ENCODE results near the gene GNS. TPM values are rescaled to one million over a fixed set of nuclear protein-coding genes. Genes with fewer than 3 reads are reported as not detected.
A peak's percentile ranks its signal among the peaks of the same experiment; 100 is the strongest.

GNS gene
- total and polyA plus RNA-seq, 2 of the 13 experiments (the other 11 are each of a cell fraction or from before 2014, with no cell fraction given): 49.8 to 51.0 TPM

GRCh38 chr12:64680235-64680634, 79.0 kb downstream of the GNS start:
- WGBS (ENCODE audit: low lambda C conversion rate): 83% methylated on average over 4 of the region's 4 CpGs
- H3K4me2 ChIP-seq (ENCODE audit: low read depth, low read length): no peak overlapping the region
- peaks cover 63% of the 10 kb centered on the region for H3K4me1 ChIP-seq (ENCODE audit: insufficient read depth, low read length)
- peaks cover 23% of the 10 kb centered on the region for H3K79me2 ChIP-seq (ENCODE audit: insufficient read depth, low read length)
- POLR2A ChIA-PET: no interaction called here
- H3K4me3 ChIP-seq (replicated peaks in 1 of 3; ENCODE audit: insufficient read depth in 1 of 3, low read depth in 2 of 3, low read length in 3 of 3): no peak overlapping the region
- peak; percentile 24; the same call in 1 of the 3 replicates for ATAC-seq
- CTCF ChIA-PET (ENCODE audit: low intra/inter-chr PET ratio, low total read pairs): no interaction called here
- H3K36me3 ChIP-seq (replicated peaks in 1 of 2; ENCODE audit: control insufficient read depth in 1 of 2, insufficient read depth in 2 of 2, low read length in 2 of 2): peaks cover 3% of the 10 kb centered on the region in 2 experiments; a peak in 3 of 5 replicates
- no peak overlapping the region for H2AFZ ChIP-seq (ENCODE audit: low read length)
- no peaks in the 10 kb centered on the region for H3K9me3 ChIP-seq (ENCODE audit: low read length)
- TF ChIP-seq FOSL2 (CRISPR knock-in tag; IDR thresholded peaks at IDR 0.05): peak; percentile 36
- no peak for TF ChIP-seq ZNF234 (CRISPR knock-in tag; conservative IDR thresholded peaks at IDR 0.05)
- no peak overlapping the region for H3K27ac ChIP-seq (ENCODE audit: extremely low read length, insufficient read depth, low read length)
- no TSS peak for BruUV-seq (replicated peaks)
- no peak overlapping the region for H3K9ac ChIP-seq (ENCODE audit: insufficient read depth, low read depth, low read length)
- H4K20me1 ChIP-seq (ENCODE audit: insufficient read depth, low read length): peaks cover 3% of the 10 kb centered on the region; the same call in 1 of the 2 replicates
- no peak for FAIRE-seq
- DNase-seq (ENCODE audit: low spot score): no peak
- intact Hi-C loops (cut with micrococcal nuclease; ENCODE audit: unreplicated experiment) (no loop called here), in situ Hi-C loops (cut with HindIII; ENCODE audit: extremely low pct_ligation_motif_present, low pct_unique_long_range_greater_than_20kb) (no loop called here)
- no peaks in the 10 kb centered on the region for H3K27me3 ChIP-seq (ENCODE audit: control insufficient read depth in 1 of 2, insufficient read depth in 2 of 2, low read length in 2 of 2)

- ChIA-PET POLR2A (no interaction called here), CTCF (ENCODE audit: low intra/inter-chr PET ratio, low total read pairs) (no interaction called here)
- Histone ChIP-seq H4K20me1 (ENCODE audit: insufficient read depth, low read length) (peaks cover 3% of the 10 kb centered on the region; the same call in 1 of the 2 replicates), H3K4me3 (replicated peaks in 1 of 3; ENCODE audit: insufficient read depth in 1 of 3, low read depth in 2 of 3, low read length in 3 of 3) (no peak overlapping the region), H3K4me2 (ENCODE audit: low read depth, low read length) (no peak overlapping the region), H3K27me3 (ENCODE audit: control insufficient read depth in 1 of 2, insufficient read depth in 2 of 2, low read length in 2 of 2) (no peaks in the 10 kb centered on the region), H3K27ac (ENCODE audit: extremely low read length, insufficient read depth, low read length) (no peak overlapping the region), H3K9me3 (ENCODE audit: low read length) (no peaks in the 10 kb centered on the region), H3K36me3 (replicated peaks in 1 of 2; ENCODE audit: control insufficient read depth in 1 of 2, insufficient read depth in 2 of 2, low read length in 2 of 2) (no peaks in the 10 kb centered on the region), H3K4me1 (ENCODE audit: insufficient read depth, low read length) (peaks cover 64% of the 10 kb centered on the region), H3K9ac (ENCODE audit: insufficient read depth, low read depth, low read length) (no peak overlapping the region), H3K79me2 (ENCODE audit: insufficient read depth, low read length) (peaks cover 23% of the 10 kb centered on the region), H2AFZ (ENCODE audit: low read length) (no peak overlapping the region)
- in situ Hi-C loops (cut with HindIII; ENCODE audit: extremely low pct_ligation_motif_present, low pct_unique_long_range_greater_than_20kb): no loop called here
- DNase-seq (ENCODE audit: low spot score) (no peak), FAIRE-seq (no peak), ATAC-seq (no peak)
- BruUV-seq (replicated peaks): no TSS peak
- 98% methylated on average over 9 of the region's 9 CpGs for WGBS (ENCODE audit: low lambda C conversion rate)
- intact Hi-C loops (cut with micrococcal nuclease; ENCODE audit: unreplicated experiment): no loop called here
- TF ChIP-seq NR3C1 (CRISPR knock-in tag; IDR thresholded peaks at IDR 0.05) (no peak), ZNF513 (CRISPR knock-in tag; conservative IDR thresholded peaks at IDR 0.05) (no peak), ZNF784 (CRISPR knock-in tag; IDR thresholded peaks at IDR 0.05; ENCODE audit: borderline replicate concordance) (no peak), CHD2 (IDR thresholded peaks at IDR 0.05; ENCODE audit: low read depth, low read length) (no peak), SNRNP70 (IDR thresholded peaks at IDR 0.05; ENCODE audit: low read depth, low read length) (no peak), ERF (CRISPR knock-in tag; IDR thresholded peaks at IDR 0.05) (no peak), ARID4A (CRISPR knock-in tag; IDR thresholded peaks at IDR 0.05; ENCODE audit: borderline replicate concordance) (no peak), ISL2 (CRISPR knock-in tag; IDR thresholded peaks at IDR 0.05) (no peak), ZC3H4 (CRISPR knock-in tag; IDR thresholded peaks at IDR 0.05; ENCODE audit: borderline replicate concordance) (no peak)
Observed at GRCh38 chr12:64679487-64680001, 79.7 kb downstream of the GNS start.

Data from HepG2 (cell line).